Activated CD8-positive, alpha-beta T cell treated with anti-CD3 and anti-CD28 coated beads, Interleukin-2, amount 10 ng/mL, durations not matched to agents 7 days and 5 days (primary cell): Measurements from ENCODE around the gene CST11. TPM values are rescaled to one million over a fixed set of nuclear protein-coding genes. Genes with fewer than 3 reads are reported as not detected.
A peak's percentile ranks its signal among the peaks of the same experiment; 100 is the strongest.

Source experiments
- ATAC-seq: fragments of 150-1000 bp; cut with Tn5 transposase; one replicate; pipeline ENCODE4 v1.10.0; 2021; ENCODE audit warnings: moderate library complexity
- CTCF ChIA-PET: fragments of 350-600 bp; sonication (Branson Sonifier 250); formaldehyde crosslinking; loops from one replicate; lab custom pipeline; 2021; ENCODE audit warnings: antibody characterized with exemption; lab: Charles Lee
- POLR2A ChIA-PET: fragments of 350-600 bp; sonication (Branson Sonifier 250); formaldehyde crosslinking; loops from one replicate; lab custom pipeline; 2021; ENCODE audit warnings: antibody characterized with exemption; lab: Charles Lee
- DNase-seq: peaks from one replicate; pipeline ENCODE4 v3.0.0-alpha.2; 2020
- H3K27ac Mint-ChIP-seq: one replicate; pipeline ENCODE4 v1.8.0; 2021; ENCODE audit warnings: mild to moderate bottlenecking, mixed read lengths
- H3K27me3 Mint-ChIP-seq: one replicate; pipeline ENCODE4 v1.8.0; 2021; ENCODE audit warnings: low read depth, mixed read lengths
- H3K36me3 Mint-ChIP-seq: one replicate; pipeline ENCODE4 v1.8.0; 2021; ENCODE audit warnings: low read depth, mixed read lengths
- H3K4me1 Mint-ChIP-seq: one replicate; pipeline ENCODE4 v1.8.0; 2021; ENCODE audit warnings: low read depth, mixed read lengths
- H3K4me3 Mint-ChIP-seq: one replicate; pipeline ENCODE4 v1.8.0; 2021; ENCODE audit warnings: mild to moderate bottlenecking, mixed read lengths
- H3K9me3 Mint-ChIP-seq: one replicate; pipeline ENCODE4 v1.8.0; 2022; ENCODE audit warnings: mixed read lengths; ENCODE audit not compliant: insufficient read depth
- total RNA-seq, 2 experiments: library from RNA; stranded (reverse); gene quantifications; one replicate each; pipeline ENCODE4 v1.2.3, GENCODE V29; 2021

The CST11 gene
- total RNA-seq, 2 experiments from 2014 or later: not detected

DNA sequence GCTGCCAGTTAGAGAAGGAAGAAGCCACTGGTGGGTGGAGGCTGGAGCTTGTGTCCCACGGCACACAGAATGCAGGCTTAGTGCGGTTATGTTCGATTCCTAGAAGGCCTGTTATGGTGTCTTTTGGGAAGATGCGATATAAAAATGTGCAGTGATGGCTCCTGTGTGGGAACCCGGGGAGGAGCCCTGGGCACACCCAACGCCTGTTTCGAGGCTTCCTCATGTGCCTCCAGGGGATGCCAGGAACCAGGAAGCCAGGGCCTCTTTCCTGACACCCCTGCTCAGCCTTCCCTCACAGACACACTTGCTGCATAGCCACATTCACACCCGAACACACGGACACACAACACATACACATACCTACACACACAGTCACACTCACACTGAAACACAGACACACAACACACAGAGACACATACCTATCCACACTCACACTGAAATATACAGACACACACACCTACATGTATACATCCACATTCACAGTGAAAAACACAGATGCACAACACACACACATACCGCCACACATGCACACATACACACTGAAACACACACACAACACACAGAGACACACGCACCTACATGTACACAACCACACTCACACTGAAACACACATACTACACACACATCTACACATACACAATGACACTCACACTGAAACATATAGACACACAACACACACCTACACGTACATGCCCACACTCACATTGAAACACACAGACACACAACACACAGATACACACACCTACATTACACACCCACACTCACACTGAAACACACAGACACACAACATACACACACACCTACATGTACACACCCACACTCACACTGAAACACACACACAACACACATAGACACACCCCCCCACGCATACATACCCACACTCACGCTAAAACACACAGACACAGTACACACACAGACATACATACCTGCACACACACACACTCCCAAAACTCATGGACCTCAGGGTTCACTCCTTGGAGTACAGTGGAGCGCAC lies 1.2 kb upstream of the CST11 start:
- DNase-seq: no peak
- peaks cover 37% of the 10 kb centered on the region for H3K4me1 Mint-ChIP-seq
- ATAC-seq: no peak
- H3K4me3 Mint-ChIP-seq: no peak overlapping the region
- no peak overlapping the region for H3K27ac Mint-ChIP-seq
- H3K36me3 Mint-ChIP-seq: peaks cover 4% of the 10 kb centered on the region
- CTCF ChIA-PET: no interaction called here
- POLR2A ChIA-PET: interaction anchor here (0.6 kb wide), 1 partner anchor 32 kb away, joined by 5 read pairs; no protein-coding TSS in a partner anchor
- H3K9me3 Mint-ChIP-seq: no peaks in the 10 kb centered on the region
- H3K27me3 Mint-ChIP-seq: no peaks in the 10 kb centered on the region

DNA sequence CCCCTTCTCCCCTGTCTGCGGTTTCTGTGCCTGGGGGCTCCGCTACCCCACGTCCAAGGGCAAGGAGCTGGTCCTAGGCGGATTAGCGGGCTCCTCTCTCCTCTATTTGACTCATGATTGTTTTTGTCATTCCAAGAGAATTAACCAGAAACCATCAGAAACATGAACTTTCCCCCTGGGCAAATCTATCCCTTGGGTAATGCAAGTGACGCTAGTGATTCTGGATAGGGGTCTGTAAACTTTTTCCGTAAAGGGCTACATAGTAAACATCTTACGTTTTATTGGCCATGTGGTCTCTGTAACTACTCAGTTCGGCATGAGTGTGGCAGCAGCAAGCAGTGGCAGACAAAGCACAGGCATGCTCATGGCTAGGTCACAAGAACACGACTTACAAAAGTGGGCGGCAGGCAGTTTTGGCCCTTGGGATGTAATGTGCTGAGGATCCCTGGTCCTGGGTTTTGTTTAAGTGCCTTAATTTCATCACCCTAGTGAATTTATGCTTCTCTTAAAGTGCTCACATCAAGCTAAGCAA lies 654 bp downstream of the CST11 start:
- peaks cover 4% of the 10 kb centered on the region for H3K36me3 Mint-ChIP-seq
- ATAC-seq (no peak), DNase-seq (no peak)
- no peaks in the 10 kb centered on the region for H3K9me3 Mint-ChIP-seq
- POLR2A ChIA-PET: interaction anchor here (0.7 kb wide), 1 partner anchor 321 kb away, joined by 3 read pairs; no protein-coding TSS in a partner anchor
- H3K27me3 Mint-ChIP-seq: no peaks in the 10 kb centered on the region
- CTCF ChIA-PET: interaction anchor here (1.2 kb wide), 1 partner anchor 102 kb away, joined by 3 read pairs; no protein-coding TSS in a partner anchor
- peaks cover 34% of the 10 kb centered on the region for H3K4me1 Mint-ChIP-seq
- no peak overlapping the region for H3K27ac Mint-ChIP-seq
- H3K4me3 Mint-ChIP-seq: no peak overlapping the region

GRCh38 chr20:23450877-23451276 lies 1.8 kb downstream of the CST11 start:
- CTCF ChIA-PET: interaction anchor here (2.0 kb wide), 1 partner anchor 9 kb away, joined by 5 read pairs; no protein-coding TSS in a partner anchor
- peaks cover 25% of the 10 kb centered on the region for H3K4me1 Mint-ChIP-seq
- no peak for ATAC-seq

DNA sequence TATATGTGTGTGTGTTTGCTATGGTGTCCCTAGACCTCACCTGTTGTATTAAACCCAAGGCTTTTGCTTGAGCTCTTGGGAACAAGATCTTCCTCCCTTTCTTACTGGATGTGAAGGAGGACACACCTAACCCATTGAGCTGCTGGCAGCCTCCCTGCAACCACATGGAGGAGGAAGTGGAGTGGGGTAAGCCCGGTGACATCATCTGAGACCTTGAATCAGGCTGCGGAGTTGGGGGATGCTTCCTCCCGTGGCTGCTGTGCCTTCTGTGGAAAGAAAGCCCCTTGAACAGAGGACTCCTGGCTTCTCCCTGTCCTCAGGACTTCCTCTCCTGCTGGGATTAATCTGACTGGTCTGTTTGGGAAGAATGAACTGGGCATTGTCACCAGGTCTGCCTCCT lies 3.3 kb downstream of the CST11 start:
- DNase-seq (peak; percentile 65), ATAC-seq (peak; percentile 87)
- H3K9me3 Mint-ChIP-seq: no peaks in the 10 kb centered on the region
- CTCF ChIA-PET: interaction anchor here (1.0 to 1.2 kb wide), 2 partner anchors 92 to 100 kb away, joined by 3 to 4 read pairs; no protein-coding TSS in a partner anchor
- POLR2A ChIA-PET: no interaction called here
- peaks cover 17% of the 10 kb centered on the region for H3K4me1 Mint-ChIP-seq
- H3K4me3 Mint-ChIP-seq: no peak overlapping the region
- H3K36me3 Mint-ChIP-seq: no peaks in the 10 kb centered on the region
- H3K27ac Mint-ChIP-seq: peak overlapping the region; percentile 55
- H3K27me3 Mint-ChIP-seq: peaks cover 2% of the 10 kb centered on the region

More at GRCh38 chr20:23450877-23451276, 1.8 kb downstream of the CST11 start:
- DNase-seq: no peak
- Mint-ChIP-seq H3K27ac (no peak overlapping the region), H3K9me3 (no peaks in the 10 kb centered on the region), H3K36me3 (peaks cover 2% of the 10 kb centered on the region), H3K4me3 (no peak overlapping the region), H3K27me3 (no peaks in the 10 kb centered on the region)
- POLR2A ChIA-PET: no interaction called here

DNA sequence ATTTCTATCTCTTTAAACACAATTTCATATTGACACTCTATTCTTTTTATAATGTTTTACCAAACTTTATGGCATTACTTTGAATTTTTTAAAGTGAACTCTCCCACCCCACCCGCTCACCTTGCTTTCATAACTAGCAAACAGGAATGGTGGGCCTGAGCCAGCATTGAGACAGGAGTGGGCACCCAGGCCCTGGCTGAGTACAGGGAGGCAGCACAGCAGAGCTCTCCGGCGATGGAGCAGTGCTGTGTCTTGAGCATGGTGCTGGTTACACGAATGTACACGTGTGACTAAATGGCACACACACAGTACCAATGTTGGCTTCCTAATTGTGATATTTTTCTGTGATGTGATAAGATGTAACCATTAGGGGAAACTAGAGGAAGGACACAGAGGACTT lies 4.5 kb downstream of the CST11 start:
- no peak for ATAC-seq

GRCh38 chr20:23446505-23446904 lies 6.2 kb downstream of the CST11 start:
- H3K27me3 Mint-ChIP-seq: peaks cover 2% of the 10 kb centered on the region
- H3K36me3 Mint-ChIP-seq: no peaks in the 10 kb centered on the region
- no peak overlapping the region for H3K4me3 Mint-ChIP-seq
- ChIA-PET CTCF (interaction anchor here (0.8 to 2.6 kb wide), 12 partner anchors 9 to 115 kb away, joined by 3 to 19 read pairs (median 4); partner anchors contain the start of gene NXT1), POLR2A (no interaction called here)
- H3K4me1 Mint-ChIP-seq: peaks cover 17% of the 10 kb centered on the region
- ATAC-seq (no peak), DNase-seq (peak; percentile 44)
- no peak overlapping the region for H3K27ac Mint-ChIP-seq
- H3K9me3 Mint-ChIP-seq: no peaks in the 10 kb centered on the region

More for the DNA sequence above, 4.5 kb downstream of the CST11 start:
- Mint-ChIP-seq H3K4me3 (no peak overlapping the region), H3K27me3 (peaks cover 2% of the 10 kb centered on the region), H3K4me1 (peaks cover 17% of the 10 kb centered on the region), H3K9me3 (no peaks in the 10 kb centered on the region), H3K27ac (no peak overlapping the region), H3K36me3 (no peaks in the 10 kb centered on the region)
- POLR2A ChIA-PET: no interaction called here
- DNase-seq: no peak
- CTCF ChIA-PET: interaction anchor here (1.3 to 2.6 kb wide), 2 partner anchors 98 to 159 kb away, joined by 4 to 19 read pairs; partner anchors contain the start of gene NXT1

- Mint-ChIP-seq H3K36me3 (no peaks in the 10 kb centered on the region), H3K27ac (no peak overlapping the region), H3K27me3 (peaks cover 2% of the 10 kb centered on the region), H3K4me1 (peaks cover 17% of the 10 kb centered on the region), H3K9me3 (no peaks in the 10 kb centered on the region), H3K4me3 (no peak overlapping the region)
- POLR2A ChIA-PET: no interaction called here
- ATAC-seq (no peak), DNase-seq (no peak)
- CTCF ChIA-PET: interaction anchor here (0.7 to 2.6 kb wide), 7 partner anchors 9 to 161 kb away, joined by 3 to 19 read pairs (median 4); partner anchors contain the start of gene NXT1
Observed at GRCh38 chr20:23445596-23446217, 7.0 kb downstream of the CST11 start.

DNA sequence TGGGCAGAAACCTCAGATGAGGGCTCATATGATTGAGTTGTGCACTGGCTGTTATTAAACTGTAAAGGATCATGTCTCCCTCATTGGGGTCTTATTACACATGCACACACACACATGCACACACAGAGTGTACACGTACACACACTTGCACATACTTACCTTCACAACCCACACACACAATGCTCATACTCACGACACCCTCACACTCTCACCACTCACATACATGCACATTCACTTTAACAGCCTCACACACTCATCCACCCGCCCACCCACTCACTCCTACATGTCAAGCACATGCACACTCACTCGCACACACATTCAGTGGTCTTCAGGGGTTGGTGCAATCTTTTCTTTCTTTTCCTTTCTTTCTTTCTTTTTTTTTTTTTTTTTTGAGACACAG lies 7.8 kb downstream of the CST11 start:
- Mint-ChIP-seq H3K4me3 (no peak overlapping the region), H3K27ac (no peak overlapping the region), H3K27me3 (peaks cover 6% of the 10 kb centered on the region), H3K9me3 (no peaks in the 10 kb centered on the region), H3K4me1 (peaks cover 14% of the 10 kb centered on the region), H3K36me3 (no peaks in the 10 kb centered on the region)
- ATAC-seq: no peak
- ChIA-PET CTCF (interaction anchor here (1.1 to 1.8 kb wide), 4 partner anchors 14 to 162 kb away, joined by 4 to 5 read pairs (median 4); no protein-coding TSS in a partner anchor), POLR2A (no interaction called here)
- DNase-seq: no peak

DNA sequence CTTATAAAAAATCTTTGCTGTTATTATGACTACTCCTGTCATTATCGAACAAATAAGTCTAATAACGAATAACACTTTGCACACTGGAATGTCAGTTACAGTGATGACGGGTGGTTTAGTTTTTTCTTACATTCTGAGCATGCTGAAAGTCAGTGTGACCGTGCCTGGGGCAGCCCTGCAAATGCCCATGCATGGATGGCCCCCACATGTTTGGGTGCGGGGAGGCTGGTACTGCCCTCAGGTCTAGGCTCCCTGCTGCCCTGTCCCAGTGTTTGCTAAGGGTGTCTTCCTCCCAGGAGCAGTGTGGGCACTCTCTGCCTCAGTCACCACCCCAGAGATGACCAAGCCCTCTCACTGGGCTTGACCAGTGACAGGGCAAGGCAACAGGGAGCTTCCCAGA lies 10.2 kb downstream of the CST11 start:
- DNase-seq: no peak
- Mint-ChIP-seq H3K36me3 (no peaks in the 10 kb centered on the region), H3K27ac (no peak overlapping the region), H3K4me3 (no peak overlapping the region), H3K27me3 (peaks cover 6% of the 10 kb centered on the region), H3K9me3 (no peaks in the 10 kb centered on the region), H3K4me1 (peaks cover 2% of the 10 kb centered on the region)
- ChIA-PET POLR2A (interaction anchor here (1.3 kb wide), 1 partner anchor 93 kb away, joined by 5 read pairs; no protein-coding TSS in a partner anchor), CTCF (interaction anchor here (0.7 to 5.5 kb wide), 19 partner anchors 8 to 171 kb away, joined by 3 to 56 read pairs (median 5); partner anchors contain the start of genes NAPB and NXT1)
- ATAC-seq: no peak

DNA sequence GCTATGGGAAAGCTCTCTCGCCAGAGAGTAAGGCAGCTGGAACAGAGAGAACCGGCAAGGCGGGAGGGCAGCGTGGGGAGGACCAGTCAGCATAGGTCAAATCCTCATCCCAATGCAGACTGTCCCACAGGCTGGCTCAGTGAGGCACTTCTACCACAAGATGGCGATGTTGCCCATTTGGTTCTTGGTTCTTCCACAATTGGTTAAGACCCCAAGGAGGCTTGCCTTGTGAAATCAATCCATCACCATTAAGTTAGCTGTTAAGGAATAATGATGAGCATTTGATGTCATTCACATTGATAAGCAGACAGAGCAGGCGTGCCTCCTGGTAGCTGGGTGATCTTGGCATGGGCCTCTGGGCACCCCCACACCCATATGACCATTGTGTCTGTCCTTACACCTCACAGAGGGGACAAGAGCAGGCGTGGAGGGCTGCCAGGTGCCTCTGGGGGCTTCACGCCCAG lies 10.8 kb downstream of the CST11 start:
- peak; percentile 90 for ATAC-seq
- ChIA-PET POLR2A (interaction anchor here (1.3 kb wide), 1 partner anchor 92 kb away, joined by 5 read pairs; no protein-coding TSS in a partner anchor), CTCF (interaction anchor here (0.7 to 5.5 kb wide), 21 partner anchors 8 to 172 kb away, joined by 3 to 56 read pairs (median 5); partner anchors contain the start of genes NAPB and NXT1)
- Mint-ChIP-seq H3K4me3 (no peak overlapping the region), H3K27ac (no peak overlapping the region), H3K27me3 (peaks cover 6% of the 10 kb centered on the region), H3K36me3 (no peaks in the 10 kb centered on the region), H3K9me3 (no peaks in the 10 kb centered on the region), H3K4me1 (peaks cover 2% of the 10 kb centered on the region)
- DNase-seq: peak; percentile 84

DNA sequence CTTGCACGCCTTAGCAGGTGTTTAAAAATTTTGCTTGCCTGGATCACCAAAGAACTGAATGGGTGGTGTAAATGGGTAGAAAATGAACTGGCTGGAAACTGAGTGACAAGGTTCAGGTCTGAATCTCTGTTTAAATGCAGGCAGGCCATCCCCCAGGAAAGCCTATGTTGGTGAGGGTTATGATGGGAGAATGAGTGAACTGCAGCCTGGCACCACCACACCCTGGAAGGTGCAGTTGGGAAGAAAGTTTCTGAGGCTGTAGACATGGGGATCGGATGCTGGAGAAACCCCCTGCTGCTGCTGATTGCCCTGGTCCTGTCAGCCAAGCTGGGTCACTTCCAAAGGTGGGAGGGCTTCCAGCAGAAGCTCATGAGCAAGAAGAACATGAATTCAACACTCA lies 12.7 kb downstream of the CST11 start:
- ATAC-seq (no peak), DNase-seq (no peak)
- H3K36me3 Mint-ChIP-seq: no peaks in the 10 kb centered on the region
- peaks cover 6% of the 10 kb centered on the region for H3K27me3 Mint-ChIP-seq
- POLR2A ChIA-PET: interaction anchor here (1.6 kb wide), 1 partner anchor 90 kb away, joined by 3 read pairs; the partner anchor contains the start of gene NXT1
- no peak overlapping the region for H3K27ac Mint-ChIP-seq
- H3K4me3 Mint-ChIP-seq: no peak overlapping the region
- H3K9me3 Mint-ChIP-seq: no peaks in the 10 kb centered on the region
- H3K4me1 Mint-ChIP-seq: no peaks in the 10 kb centered on the region
- CTCF ChIA-PET: interaction anchor here (1.1 to 5.5 kb wide), 3 partner anchors 39 to 169 kb away, joined by 3 to 56 read pairs (median 20); partner anchors contain the start of gene NXT1
